ENCODE measurements around the gene SLAIN1.
A peak's percentile ranks its signal among the peaks of the same experiment; 100 is the strongest.

SLAIN1 gene

DNA sequence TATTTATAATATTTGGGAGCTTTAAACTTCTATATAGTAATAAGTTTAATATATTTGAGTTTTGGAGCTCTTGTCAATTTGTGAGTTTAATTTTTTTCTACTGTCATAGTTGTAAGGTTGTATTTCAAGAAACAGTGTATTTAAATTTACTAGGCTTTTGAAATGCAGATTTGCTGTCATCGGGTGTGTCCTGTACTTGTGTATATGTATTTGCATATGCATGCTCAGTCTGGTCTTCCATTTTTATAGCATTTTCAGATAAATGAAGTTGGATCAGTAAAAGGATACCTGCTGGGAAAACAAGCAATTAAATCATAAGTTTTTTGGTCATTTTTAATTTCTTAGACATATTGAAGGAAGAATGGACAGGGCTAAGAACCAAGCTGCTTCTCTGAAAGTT is 33.1 kb downstream of the SLAIN1 start (continued):
- TF ChIP-seq, protein P1, sequence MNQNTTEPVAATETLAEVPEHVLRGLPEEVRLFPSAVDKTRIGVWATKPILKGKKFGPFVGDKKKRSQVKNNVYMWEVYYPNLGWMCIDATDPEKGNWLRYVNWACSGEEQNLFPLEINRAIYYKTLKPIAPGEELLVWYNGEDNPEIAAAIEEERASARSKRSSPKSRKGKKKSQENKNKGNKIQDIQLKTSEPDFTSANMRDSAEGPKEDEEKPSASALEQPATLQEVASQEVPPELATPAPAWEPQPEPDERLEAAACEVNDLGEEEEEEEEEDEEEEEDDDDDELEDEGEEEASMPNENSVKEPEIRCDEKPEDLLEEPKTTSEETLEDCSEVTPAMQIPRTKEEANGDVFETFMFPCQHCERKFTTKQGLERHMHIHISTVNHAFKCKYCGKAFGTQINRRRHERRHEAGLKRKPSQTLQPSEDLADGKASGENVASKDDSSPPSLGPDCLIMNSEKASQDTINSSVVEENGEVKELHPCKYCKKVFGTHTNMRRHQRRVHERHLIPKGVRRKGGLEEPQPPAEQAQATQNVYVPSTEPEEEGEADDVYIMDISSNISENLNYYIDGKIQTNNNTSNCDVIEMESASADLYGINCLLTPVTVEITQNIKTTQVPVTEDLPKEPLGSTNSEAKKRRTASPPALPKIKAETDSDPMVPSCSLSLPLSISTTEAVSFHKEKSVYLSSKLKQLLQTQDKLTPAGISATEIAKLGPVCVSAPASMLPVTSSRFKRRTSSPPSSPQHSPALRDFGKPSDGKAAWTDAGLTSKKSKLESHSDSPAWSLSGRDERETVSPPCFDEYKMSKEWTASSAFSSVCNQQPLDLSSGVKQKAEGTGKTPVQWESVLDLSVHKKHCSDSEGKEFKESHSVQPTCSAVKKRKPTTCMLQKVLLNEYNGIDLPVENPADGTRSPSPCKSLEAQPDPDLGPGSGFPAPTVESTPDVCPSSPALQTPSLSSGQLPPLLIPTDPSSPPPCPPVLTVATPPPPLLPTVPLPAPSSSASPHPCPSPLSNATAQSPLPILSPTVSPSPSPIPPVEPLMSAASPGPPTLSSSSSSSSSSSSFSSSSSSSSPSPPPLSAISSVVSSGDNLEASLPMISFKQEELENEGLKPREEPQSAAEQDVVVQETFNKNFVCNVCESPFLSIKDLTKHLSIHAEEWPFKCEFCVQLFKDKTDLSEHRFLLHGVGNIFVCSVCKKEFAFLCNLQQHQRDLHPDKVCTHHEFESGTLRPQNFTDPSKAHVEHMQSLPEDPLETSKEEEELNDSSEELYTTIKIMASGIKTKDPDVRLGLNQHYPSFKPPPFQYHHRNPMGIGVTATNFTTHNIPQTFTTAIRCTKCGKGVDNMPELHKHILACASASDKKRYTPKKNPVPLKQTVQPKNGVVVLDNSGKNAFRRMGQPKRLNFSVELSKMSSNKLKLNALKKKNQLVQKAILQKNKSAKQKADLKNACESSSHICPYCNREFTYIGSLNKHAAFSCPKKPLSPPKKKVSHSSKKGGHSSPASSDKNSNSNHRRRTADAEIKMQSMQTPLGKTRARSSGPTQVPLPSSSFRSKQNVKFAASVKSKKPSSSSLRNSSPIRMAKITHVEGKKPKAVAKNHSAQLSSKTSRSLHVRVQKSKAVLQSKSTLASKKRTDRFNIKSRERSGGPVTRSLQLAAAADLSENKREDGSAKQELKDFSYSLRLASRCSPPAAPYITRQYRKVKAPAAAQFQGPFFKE (tag by site-specific recombination; IDR thresholded peaks at IDR 0.05; ENCODE audit: borderline replicate concordance): no peak
- TF ChIP-seq ZBTB1 (tag by site-specific recombination; IDR thresholded peaks at IDR 0.05): no peak
- TF ChIP-seq, protein P2, sequence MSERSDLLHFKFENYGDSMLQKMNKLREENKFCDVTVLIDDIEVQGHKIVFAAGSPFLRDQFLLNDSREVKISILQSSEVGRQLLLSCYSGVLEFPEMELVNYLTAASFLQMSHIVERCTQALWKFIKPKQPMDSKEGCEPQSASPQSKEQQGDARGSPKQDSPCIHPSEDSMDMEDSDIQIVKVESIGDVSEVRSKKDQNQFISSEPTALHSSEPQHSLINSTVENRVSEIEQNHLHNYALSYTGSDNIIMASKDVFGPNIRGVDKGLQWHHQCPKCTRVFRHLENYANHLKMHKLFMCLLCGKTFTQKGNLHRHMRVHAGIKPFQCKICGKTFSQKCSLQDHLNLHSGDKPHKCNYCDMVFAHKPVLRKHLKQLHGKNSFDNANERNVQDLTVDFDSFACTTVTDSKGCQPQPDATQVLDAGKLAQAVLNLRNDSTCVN (tag by site-specific recombination; optimal IDR thresholded peaks at IDR 0.05): no peak

DNA sequence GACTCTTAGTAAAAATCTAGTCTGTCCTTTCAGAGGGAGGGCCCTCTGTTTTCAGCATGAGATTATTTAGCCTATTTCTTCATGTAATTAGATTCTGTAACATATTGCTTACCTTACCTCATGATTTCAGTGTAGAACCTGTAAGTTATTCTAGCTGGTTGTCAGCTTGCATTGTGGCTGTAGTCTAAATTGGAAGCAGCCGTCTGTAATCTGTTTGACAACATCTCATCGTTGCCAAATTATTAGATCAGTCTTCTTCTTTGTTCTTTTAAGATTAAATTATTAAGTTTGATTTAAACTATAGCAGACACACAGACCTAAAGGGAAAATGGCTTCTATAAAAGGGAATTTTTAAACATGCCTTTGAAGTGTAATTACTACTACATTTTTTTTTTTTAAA is 34.8 kb downstream of the SLAIN1 start:
- Histone ChIP-seq H3K27ac (ENCODE audit: extremely low read depth, low read depth, low read length) (no peak overlapping the region), H3K36me3 (ENCODE audit: control insufficient read depth in 2 of 2, insufficient read depth in 1 of 2, low read length in 2 of 2) (peaks cover 0 to 10% of the 10 kb centered on the region in 2 experiments; a peak in 1 of 3 replicates), H3K4me1 (ENCODE audit: control insufficient read depth, insufficient read depth, low read length) (no peaks in the 10 kb centered on the region; the same call in 1 of the 2 replicates), H3K9me3 (ENCODE audit: control insufficient read depth, insufficient read depth, low read depth, low read length) (no peaks in the 10 kb centered on the region), H3K4me3 (ENCODE audit: low read depth, low read length) (no peak overlapping the region)
- TF ChIP-seq WT1 (tag by site-specific recombination; IDR thresholded peaks at IDR 0.05) (no peak), SP2 (tag by site-specific recombination; IDR thresholded peaks at IDR 0.05) (no peak), ZNF664 (tag by site-specific recombination; IDR thresholded peaks at IDR 0.05) (no peak), ZNF248 (tag by site-specific recombination; IDR thresholded peaks at IDR 0.05) (no peak), FEZF1 (tag by site-specific recombination; IDR thresholded peaks at IDR 0.05) (no peak), ZNF16 (tag by site-specific recombination; IDR thresholded peaks at IDR 0.05; ENCODE audit: low read depth) (no peak), ZNF423 (tag by site-specific recombination; IDR thresholded peaks at IDR 0.05) (no peak), ZNF335 (tag by site-specific recombination; conservative IDR thresholded peaks at IDR 0.05) (no peak), ZNF274 (IDR thresholded peaks at IDR 0.05; ENCODE audit: low read length) (no peak), ZNF274 (tag by site-specific recombination; IDR thresholded peaks at IDR 0.05; ENCODE audit: borderline replicate concordance) (no peak)
- TF ChIP-seq, protein P3, sequence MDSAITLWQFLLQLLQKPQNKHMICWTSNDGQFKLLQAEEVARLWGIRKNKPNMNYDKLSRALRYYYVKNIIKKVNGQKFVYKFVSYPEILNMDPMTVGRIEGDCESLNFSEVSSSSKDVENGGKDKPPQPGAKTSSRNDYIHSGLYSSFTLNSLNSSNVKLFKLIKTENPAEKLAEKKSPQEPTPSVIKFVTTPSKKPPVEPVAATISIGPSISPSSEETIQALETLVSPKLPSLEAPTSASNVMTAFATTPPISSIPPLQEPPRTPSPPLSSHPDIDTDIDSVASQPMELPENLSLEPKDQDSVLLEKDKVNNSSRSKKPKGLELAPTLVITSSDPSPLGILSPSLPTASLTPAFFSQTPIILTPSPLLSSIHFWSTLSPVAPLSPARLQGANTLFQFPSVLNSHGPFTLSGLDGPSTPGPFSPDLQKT (IDR thresholded peaks at IDR 0.05; ENCODE audit: borderline replicate concordance, low read depth, low read length): no peak
- ChIA-PET POLR2A (no interaction called here), CTCF (no interaction called here)

DNA sequence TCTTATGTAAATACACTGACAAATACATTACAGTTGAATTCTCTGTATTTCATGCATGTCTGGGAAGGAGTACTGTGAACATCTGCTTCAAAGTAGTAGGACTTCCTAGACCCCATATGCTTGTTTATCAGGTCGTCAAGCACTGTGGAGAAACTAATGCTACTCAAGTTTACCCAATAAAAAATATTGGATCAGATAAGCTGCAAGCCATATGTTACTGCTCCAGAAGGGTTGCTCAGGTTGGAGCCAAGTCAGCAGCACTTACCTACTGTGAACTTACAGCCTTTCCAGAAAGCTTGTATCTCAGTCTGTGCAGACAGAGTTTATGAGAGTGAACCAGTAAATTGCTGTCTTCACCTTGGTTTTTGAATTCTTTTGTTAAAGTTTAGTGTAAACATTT is 36.2 kb downstream of the SLAIN1 start:
- no peak overlapping the region for H3K4me3 ChIP-seq (ENCODE audit: low read depth, low read length)
- H3K4me1 ChIP-seq (ENCODE audit: control insufficient read depth, insufficient read depth, low read length): no peaks in the 10 kb centered on the region
- CTCF ChIA-PET: no interaction called here
- H3K36me3 ChIP-seq (ENCODE audit: control insufficient read depth in 2 of 2, insufficient read depth in 1 of 2, low read length in 2 of 2): peaks cover 0 to 10% of the 10 kb centered on the region in 2 experiments; a peak in 1 of 3 replicates
- POLR2A ChIA-PET: no interaction called here
- H3K27ac ChIP-seq (ENCODE audit: extremely low read depth, low read depth, low read length): no peak overlapping the region
- no peaks in the 10 kb centered on the region for H3K9me3 ChIP-seq (ENCODE audit: control insufficient read depth, insufficient read depth, low read depth, low read length)
- 0 out of 2 replicates have a peak, but pooled peaks have one; percentile 34 for TF ChIP-seq ZNF501 (tag by site-specific recombination; IDR thresholded peaks at IDR 0.05)
- no peak for TF ChIP-seq GLI4 (tag by site-specific recombination; IDR thresholded peaks at IDR 0.05)
- peak; percentile 3; the same call in 1 of the 2 replicates for TF ChIP-seq TCF7L2 (IDR thresholded peaks at IDR 0.05; ENCODE audit: borderline replicate concordance, low read depth, low read length)
- peak; percentile 63 for TF ChIP-seq FEZF1 (tag by site-specific recombination; IDR thresholded peaks at IDR 0.05)
- no peak for TF ChIP-seq YY2 (tag by site-specific recombination; IDR thresholded peaks at IDR 0.05)
- no peak for TF ChIP-seq ZFP41 (tag by site-specific recombination; IDR thresholded peaks at IDR 0.05; ENCODE audit: borderline replicate concordance)
- TF ChIP-seq ZNF785 (tag by site-specific recombination; IDR thresholded peaks at IDR 0.05): no peak
- no peak for TF ChIP-seq ZNF558 (tag by site-specific recombination; IDR thresholded peaks at IDR 0.05)
- no peak for TF ChIP-seq SALL2 (tag by site-specific recombination; IDR thresholded peaks at IDR 0.05; ENCODE audit: borderline replicate concordance)
- TF ChIP-seq ZNF530 (tag by site-specific recombination; IDR thresholded peaks at IDR 0.05; ENCODE audit: low read depth): no peak
- no peak for TF ChIP-seq ZNF140 (tag by site-specific recombination; IDR thresholded peaks at IDR 0.05)
- peak; percentile 81 for TF ChIP-seq OSR2 (tag by site-specific recombination; IDR thresholded peaks at IDR 0.05)
- no peak for TF ChIP-seq ZNF670 (tag by site-specific recombination; IDR thresholded peaks at IDR 0.05; ENCODE audit: low read depth)
- TF ChIP-seq TRIM28 (IDR thresholded peaks at IDR 0.05; ENCODE audit: borderline replicate concordance, low read length): peak; percentile 97
- TF ChIP-seq ZNF175 (tag by site-specific recombination; IDR thresholded peaks at IDR 0.05): no peak
- TF ChIP-seq ZBTB1 (tag by site-specific recombination; IDR thresholded peaks at IDR 0.05): no peak

Measured in HEK293 (cell line).